WERI-Rb-1 (cell line): ENCODE measurements around the gene TNFRSF6B.
"Not testable (repeated sequence)": the region's sequence is repeated elsewhere in the genome, so short reads cannot be mapped to it uniquely, and the experiment has no call there.

ENCODE experiments used
- DNase-seq: peaks from one replicate; pipeline ENCODE4 v3.0.0-alpha.2; 2020
- H3K27ac ChIP-seq: fragments of 250-450 bp; sonication (Bioruptor Pico); 2 replicates; pipeline ENCODE4 v1.5.1; 2020; ENCODE audit warnings: mild to moderate bottlenecking, moderate library complexity
- H3K27me3 ChIP-seq: fragments of 250-450 bp; sonication (Bioruptor Pico); 2 replicates; pipeline ENCODE4 v1.5.1; 2021; ENCODE audit warnings: mild to moderate bottlenecking, low read depth, moderate library complexity; ENCODE audit not compliant: insufficient read depth, severe bottlenecking
- H3K36me3 ChIP-seq: fragments of 250-450 bp; sonication (Bioruptor Pico); 2 replicates; pipeline ENCODE4 v1.5.1; 2020; ENCODE audit warnings: mild to moderate bottlenecking, moderate library complexity
- H3K4me3 ChIP-seq: 2 replicates; pipeline ENCODE4 v1.5.1; 2011; ENCODE audit warnings: low read depth, mild to moderate bottlenecking, control low read depth, low read length
- H3K9me3 ChIP-seq: fragments of 250-450 bp; sonication (Bioruptor Pico); 2 replicates; pipeline ENCODE4 v1.5.1; 2021; ENCODE audit warnings: mild to moderate bottlenecking, moderate library complexity; ENCODE audit not compliant: severe bottlenecking
- TF ChIP-seq, protein P1 (sequence below): IDR thresholded peaks from 2 replicates; pipeline ENCODE4 v1.5.1; 2011; ENCODE audit warnings: low read depth, mild to moderate bottlenecking, control low read depth, inconsistent platforms, low read length

TNFRSF6B gene

DNA sequence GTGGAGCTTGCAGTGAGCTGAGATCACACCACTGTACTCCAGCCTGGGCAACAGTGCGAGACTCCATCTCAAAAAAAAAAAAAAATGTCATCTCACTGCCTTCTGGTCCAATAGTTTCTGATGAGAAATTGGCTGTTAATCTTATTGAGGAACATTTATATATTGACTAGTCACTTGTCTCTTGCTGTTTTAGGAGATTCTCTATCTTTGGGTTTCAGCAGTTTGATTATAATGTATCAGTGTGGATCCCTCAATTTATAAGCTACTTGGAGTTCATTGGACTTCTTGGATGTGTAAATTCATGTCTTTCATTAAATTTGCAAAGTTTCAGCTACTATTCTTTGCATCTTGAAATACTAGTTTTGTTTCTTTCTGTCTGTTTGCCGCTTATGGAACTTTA, 22.5 kb downstream of the TNFRSF6B start:
- Histone ChIP-seq H3K4me3 (no peak overlapping the region), H3K36me3 (peaks cover 51% of the 10 kb centered on the region), H3K9me3 (no peaks in the 10 kb centered on the region), H3K27ac (no peak overlapping the region), H3K27me3 (no peaks in the 10 kb centered on the region)
- DNase-seq, result no peak
- TF ChIP-seq, protein P1, sequence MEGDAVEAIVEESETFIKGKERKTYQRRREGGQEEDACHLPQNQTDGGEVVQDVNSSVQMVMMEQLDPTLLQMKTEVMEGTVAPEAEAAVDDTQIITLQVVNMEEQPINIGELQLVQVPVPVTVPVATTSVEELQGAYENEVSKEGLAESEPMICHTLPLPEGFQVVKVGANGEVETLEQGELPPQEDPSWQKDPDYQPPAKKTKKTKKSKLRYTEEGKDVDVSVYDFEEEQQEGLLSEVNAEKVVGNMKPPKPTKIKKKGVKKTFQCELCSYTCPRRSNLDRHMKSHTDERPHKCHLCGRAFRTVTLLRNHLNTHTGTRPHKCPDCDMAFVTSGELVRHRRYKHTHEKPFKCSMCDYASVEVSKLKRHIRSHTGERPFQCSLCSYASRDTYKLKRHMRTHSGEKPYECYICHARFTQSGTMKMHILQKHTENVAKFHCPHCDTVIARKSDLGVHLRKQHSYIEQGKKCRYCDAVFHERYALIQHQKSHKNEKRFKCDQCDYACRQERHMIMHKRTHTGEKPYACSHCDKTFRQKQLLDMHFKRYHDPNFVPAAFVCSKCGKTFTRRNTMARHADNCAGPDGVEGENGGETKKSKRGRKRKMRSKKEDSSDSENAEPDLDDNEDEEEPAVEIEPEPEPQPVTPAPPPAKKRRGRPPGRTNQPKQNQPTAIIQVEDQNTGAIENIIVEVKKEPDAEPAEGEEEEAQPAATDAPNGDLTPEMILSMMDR, result no peak

DNA sequence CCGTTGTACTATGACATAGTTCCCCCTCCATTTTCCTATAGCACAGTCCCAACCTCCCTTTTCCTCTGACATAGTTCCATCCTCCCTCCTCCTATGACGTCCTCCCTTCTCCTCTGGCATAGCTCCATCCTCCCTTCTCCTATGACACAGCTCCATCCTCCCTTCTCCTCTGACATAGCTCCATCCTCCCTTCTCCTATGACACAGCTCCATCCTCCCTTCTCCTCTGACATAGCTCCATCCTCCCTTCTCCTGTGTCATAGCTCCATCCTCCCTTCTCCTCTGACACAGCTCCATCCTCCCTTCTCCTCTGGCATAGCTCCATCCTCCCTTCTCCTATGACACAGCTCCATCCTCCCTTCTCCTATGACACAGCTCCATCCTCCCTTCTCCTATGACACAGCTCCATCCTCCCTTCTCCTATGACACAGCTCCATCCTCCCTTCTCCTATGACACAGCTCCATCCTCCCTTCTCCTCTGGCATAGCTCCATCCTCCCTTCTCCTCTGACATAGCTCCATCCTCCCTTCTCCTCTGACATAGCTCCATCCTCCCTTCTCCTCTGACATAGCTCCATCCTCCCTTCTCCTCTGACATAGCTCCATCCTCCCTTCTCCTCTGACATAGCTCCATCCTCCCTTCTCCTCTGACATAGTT, 26.6 kb downstream of the TNFRSF6B start:
- not testable (repeated sequence) for H3K27ac ChIP-seq, H3K27me3 ChIP-seq, H3K4me3 ChIP-seq, H3K9me3 ChIP-seq, DNase-seq
- H3K36me3 ChIP-seq, result peaks cover 47% of the 10 kb centered on the region

DNA sequence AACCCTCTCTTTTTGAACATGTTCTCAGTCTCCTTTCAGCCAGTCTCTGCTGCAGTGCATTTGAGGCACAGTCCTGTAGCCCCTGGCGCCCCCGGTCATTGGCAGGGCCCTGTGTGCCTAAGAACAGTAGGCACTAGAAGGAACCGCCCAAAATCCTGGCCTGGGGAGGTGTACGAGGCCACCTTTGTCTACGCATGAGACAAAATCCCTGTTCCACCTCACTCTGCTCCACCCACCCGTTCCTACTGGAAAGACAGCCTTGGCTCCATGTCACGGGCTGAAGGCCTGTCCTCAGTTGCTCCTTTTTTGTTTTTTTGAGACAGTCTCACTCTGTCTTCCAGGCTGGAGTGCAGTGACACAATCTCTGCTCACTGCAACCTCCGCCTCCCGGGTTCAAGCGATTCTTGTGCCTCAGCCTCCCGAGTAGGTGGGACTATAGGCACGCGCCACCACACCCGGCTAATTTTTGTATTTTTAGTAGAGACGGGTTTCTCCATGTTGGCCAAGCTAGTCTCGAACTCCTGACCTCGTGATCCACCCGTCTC, 33.8 kb downstream of the TNFRSF6B start:
- H3K36me3 ChIP-seq, result peaks cover 32% of the 10 kb centered on the region
- H3K9me3 ChIP-seq, H3K27ac ChIP-seq, H3K27me3 ChIP-seq, DNase-seq, H3K4me3 ChIP-seq: not testable (repeated sequence)

DNA sequence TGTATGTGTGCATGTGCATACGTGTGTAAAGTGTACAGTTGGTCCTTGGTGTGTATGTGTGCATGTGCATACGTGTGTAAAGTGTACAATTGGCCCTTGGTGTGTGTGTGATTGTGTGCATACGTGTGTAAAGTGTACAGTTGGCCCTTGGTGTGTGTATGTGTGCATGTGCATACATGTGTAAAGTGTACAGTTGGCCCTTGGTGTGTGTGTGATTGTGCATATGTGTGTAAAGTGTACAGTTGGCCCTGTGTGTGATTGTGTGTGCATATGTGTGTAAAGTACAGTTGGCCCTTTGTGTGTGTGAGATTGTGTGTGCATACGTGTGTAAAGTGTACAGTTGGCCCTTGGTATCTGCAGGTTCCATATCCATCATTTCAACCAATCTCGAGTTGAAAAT, 35.0 kb downstream of the TNFRSF6B start:
- Histone ChIP-seq H3K36me3 (peaks cover 38% of the 10 kb centered on the region), H3K4me3 (no peak overlapping the region), H3K9me3 (no peaks in the 10 kb centered on the region), H3K27me3 (no peaks in the 10 kb centered on the region), H3K27ac (no peak overlapping the region)
- TF ChIP-seq, protein P1, result no peak
- DNase-seq, result no peak

DNA sequence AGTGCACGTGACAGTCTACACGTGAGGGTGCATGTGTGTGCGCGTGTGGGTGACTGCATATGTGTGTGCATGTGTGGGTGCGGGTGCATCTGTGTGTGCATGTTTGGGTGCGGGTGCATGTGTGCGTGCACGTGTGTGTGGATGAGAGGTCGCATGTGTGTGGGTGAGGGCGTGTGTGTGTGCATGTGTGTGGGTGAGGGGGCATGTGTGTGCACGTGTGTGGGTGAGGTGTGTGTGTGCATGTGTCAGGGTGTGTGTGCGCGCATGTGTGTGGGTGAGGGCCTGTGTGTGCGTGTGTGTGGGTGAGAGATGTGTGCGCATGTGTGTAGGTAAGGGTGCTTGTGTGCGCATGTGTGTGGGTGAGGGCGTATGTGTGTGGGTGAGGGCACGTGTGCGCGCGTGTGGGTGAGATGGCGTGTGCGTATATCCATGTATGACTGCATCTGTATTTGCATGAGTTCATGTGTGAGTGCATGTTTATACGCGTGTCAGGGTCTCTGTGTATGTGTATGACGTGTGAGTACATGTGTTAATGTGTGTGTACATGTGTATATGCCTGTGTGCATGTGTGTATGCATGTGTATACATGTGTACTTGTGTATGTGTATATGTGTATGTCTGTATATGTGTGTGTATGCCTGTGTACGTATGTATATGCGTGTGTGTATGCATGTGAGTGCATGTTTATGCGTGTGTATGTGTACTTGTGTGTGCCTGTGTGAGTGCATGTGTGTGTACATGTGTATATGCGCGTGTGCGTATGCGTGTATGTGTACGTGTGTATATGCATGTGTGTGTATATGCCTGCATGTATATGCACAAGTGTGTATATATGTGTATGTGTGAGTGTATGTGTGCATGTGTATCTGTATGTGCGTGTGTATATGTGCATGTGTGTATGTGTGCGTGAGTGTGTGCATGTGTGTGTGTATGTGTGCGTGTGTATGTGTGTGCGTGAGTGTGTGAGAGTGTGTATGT, 36.0 kb downstream of the TNFRSF6B start:
- no peak for DNase-seq
- peaks cover 42% of the 10 kb centered on the region for H3K36me3 ChIP-seq

DNA sequence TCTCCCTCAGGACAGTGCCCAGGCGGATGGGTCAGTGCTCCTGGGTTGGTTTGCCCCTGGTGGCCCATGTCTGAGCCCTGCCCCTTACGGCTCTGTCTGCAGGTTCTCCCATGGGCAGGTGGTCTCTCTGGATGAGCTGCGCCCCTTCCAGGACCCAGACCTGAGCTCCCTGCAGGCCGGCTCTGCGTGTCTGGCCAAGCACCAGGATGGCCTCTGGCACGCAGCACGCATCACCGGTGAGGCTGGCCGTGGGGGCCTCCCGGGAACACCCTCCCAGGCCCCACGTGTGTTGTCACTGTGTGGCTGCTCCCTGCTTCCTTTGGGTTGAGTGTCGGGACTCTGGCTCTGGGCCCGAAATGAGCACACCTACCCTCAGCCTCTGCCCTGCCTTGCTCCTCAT, 36.7 kb downstream of the TNFRSF6B start:
- TF ChIP-seq, protein P1, result no peak
- H3K27ac ChIP-seq, result no peak overlapping the region
- H3K9me3 ChIP-seq, result no peaks in the 10 kb centered on the region
- no peak overlapping the region for H3K4me3 ChIP-seq
- H3K27me3 ChIP-seq, result no peaks in the 10 kb centered on the region
- peaks cover 42% of the 10 kb centered on the region for H3K36me3 ChIP-seq
- no peak for DNase-seq

More for the DNA sequence above, 36.0 kb downstream of the TNFRSF6B start:
- TF ChIP-seq, protein P1, result no peak
- Histone ChIP-seq H3K27me3 (no peaks in the 10 kb centered on the region), H3K4me3 (no peak overlapping the region), H3K9me3 (no peaks in the 10 kb centered on the region), H3K27ac (no peak overlapping the region)
